ENCODE data around the gene RESP18. TPM values are rescaled to one million over a fixed set of nuclear protein-coding genes. Genes with fewer than 3 reads are reported as not detected.
A peak's percentile ranks its signal among the peaks of the same experiment; 100 is the strongest.

The RESP18 gene
- not detected for total RNA-seq

GRCh38 chr2:219332542-219332941 lies at the start of gene RESP18:
Gene RESP18 (minus strand): TSS chr2:219332744.
- DNase-seq (ENCODE audit: low spot score): no peak

GRCh38 chr2:219381448-219381847 lies 48.9 kb upstream of the RESP18 start:
- no peak for DNase-seq (ENCODE audit: low spot score)

- no peak for DNase-seq (ENCODE audit: low spot score)
Measured at GRCh38 chr2:219380926-219381325, 48.4 kb upstream of the RESP18 start.

- DNase-seq (ENCODE audit: low spot score): no peak
Measured at GRCh38 chr2:219378163-219378851, 45.8 kb upstream of the RESP18 start.

GRCh38 chr2:219369447-219369861 lies 36.9 kb upstream of the RESP18 start:
- DNase-seq (ENCODE audit: low spot score): no peak

- DNase-seq (ENCODE audit: low spot score): no peak
Measured at GRCh38 chr2:219368690-219369191, 36.2 kb upstream of the RESP18 start.

- DNase-seq (ENCODE audit: low spot score): peak; percentile 46
Measured at GRCh38 chr2:219362524-219363164, 30.1 kb upstream of the RESP18 start.

GRCh38 chr2:219362072-219362471 lies 29.5 kb upstream of the RESP18 start:
- DNase-seq (ENCODE audit: low spot score): no peak

GRCh38 chr2:219358170-219359075 lies 25.9 kb upstream of the RESP18 start:
- no peak for DNase-seq (ENCODE audit: low spot score)

- no peak for DNase-seq (ENCODE audit: low spot score)
Measured at GRCh38 chr2:219356834-219357233, 24.3 kb upstream of the RESP18 start.

GRCh38 chr2:219354582-219354981 lies 22.0 kb upstream of the RESP18 start:
- no peak for DNase-seq (ENCODE audit: low spot score)

GRCh38 chr2:219353129-219353528 lies 20.6 kb upstream of the RESP18 start:
- DNase-seq (ENCODE audit: low spot score): no peak

- DNase-seq (ENCODE audit: low spot score): peak; percentile 53
Measured at GRCh38 chr2:219352448-219353023, 20.0 kb upstream of the RESP18 start.

- DNase-seq (ENCODE audit: low spot score): no peak
Measured at GRCh38 chr2:219350710-219351221, 18.2 kb upstream of the RESP18 start.

GRCh38 chr2:219350215-219350614 lies 17.7 kb upstream of the RESP18 start:
- no peak for DNase-seq (ENCODE audit: low spot score)

- DNase-seq (ENCODE audit: low spot score): no peak
Measured at GRCh38 chr2:219344751-219345430, 12.3 kb upstream of the RESP18 start.

- no peak for DNase-seq (ENCODE audit: low spot score)
Measured at GRCh38 chr2:219335373-219335786, 2.8 kb upstream of the RESP18 start.

- no peak for DNase-seq (ENCODE audit: low spot score)
Measured at GRCh38 chr2:219334076-219334475, 1.5 kb upstream of the RESP18 start.

- no peak for DNase-seq (ENCODE audit: low spot score)
Measured at GRCh38 chr2:219331560-219332213, 857 bp downstream of the RESP18 start.

- DNase-seq (ENCODE audit: low spot score): no peak
Measured at GRCh38 chr2:219327719-219328118, 4.8 kb downstream of the RESP18 start.
